ENCODE measurements around the gene THAP9.

The THAP9 gene

DNA sequence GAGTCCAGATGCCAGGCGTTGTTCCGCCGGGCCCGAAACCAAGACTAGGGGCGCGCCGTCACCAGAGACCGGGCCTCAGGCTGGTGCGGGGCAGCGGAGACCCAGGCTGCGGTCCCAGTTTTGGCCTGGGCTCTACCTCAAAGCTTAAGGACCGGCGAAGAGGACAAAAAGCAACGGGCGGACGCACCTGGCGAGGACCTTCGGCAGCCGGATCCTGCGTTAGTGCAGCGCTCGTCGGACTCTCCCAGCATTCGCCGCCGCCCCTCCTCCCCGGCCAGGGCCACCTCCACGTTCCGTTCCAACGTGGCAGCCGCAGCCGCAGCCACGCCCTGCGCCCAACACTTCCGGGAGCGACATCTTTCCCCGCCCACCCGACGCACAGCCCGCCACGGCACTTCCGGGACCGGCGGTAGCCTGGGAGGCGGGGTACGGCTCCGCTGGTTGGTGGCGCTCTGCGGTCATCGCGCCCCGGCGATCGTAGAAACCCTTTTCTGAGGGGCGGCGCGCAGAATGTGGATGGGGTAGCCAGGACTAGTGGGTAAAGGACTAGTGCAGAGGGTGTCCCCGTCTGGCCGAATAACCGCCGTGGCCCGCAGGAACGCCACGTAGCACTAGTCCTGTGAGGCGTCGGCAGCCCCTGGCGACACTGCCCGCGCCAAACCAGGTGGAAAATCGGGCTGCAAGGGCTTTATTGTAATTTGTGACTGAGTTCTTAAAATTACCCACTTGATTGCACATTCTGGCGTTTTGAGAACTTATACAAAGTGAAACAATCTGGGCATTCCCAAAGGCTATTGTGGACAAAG, 9.4 kb upstream of the THAP9 start, which contains the start of gene SEC31A (continued):
- TF ChIP-seq SCRT2 (tag by site-specific recombination; IDR thresholded peaks at IDR 0.05) (no peak), ZBTB8A (tag by site-specific recombination; IDR thresholded peaks at IDR 0.05) (peak; percentile 76), ZFP69B (tag by site-specific recombination; IDR thresholded peaks at IDR 0.05) (peak; percentile 36; the same call in 1 of the 2 replicates), ZNF24 (tag by site-specific recombination; IDR thresholded peaks at IDR 0.05) (no peak), MZF1 (tag by site-specific recombination; IDR thresholded peaks at IDR 0.05; ENCODE audit: borderline replicate concordance) (no peak), SCRT1 (tag by site-specific recombination; IDR thresholded peaks at IDR 0.05; ENCODE audit: borderline replicate concordance) (no peak), ZNF521 (tag by site-specific recombination; IDR thresholded peaks at IDR 0.05) (no peak), KLF10 (tag by site-specific recombination; IDR thresholded peaks at IDR 0.05) (peak; percentile 28; the same call in 1 of the 2 replicates), ZNF274 (IDR thresholded peaks at IDR 0.05; ENCODE audit: low read length) (no peak), ZNF274 (tag by site-specific recombination; IDR thresholded peaks at IDR 0.05; ENCODE audit: borderline replicate concordance) (no peak), ZNF211 (tag by site-specific recombination; IDR thresholded peaks at IDR 0.05; ENCODE audit: low read depth) (no peak), OVOL3 (tag by site-specific recombination; IDR thresholded peaks at IDR 0.05) (no peak), ZNF791 (tag by site-specific recombination; IDR thresholded peaks at IDR 0.05) (no peak), ZNF837 (tag by site-specific recombination; IDR thresholded peaks at IDR 0.05) (peak; percentile 86; the same call in 1 of the 2 replicates), PRDM1 (tag by site-specific recombination; IDR thresholded peaks at IDR 0.05) (0 out of 2 replicates have a peak, but pooled peaks have one; percentile 11), HOXA7 (CRISPR knock-in tag; IDR thresholded peaks at IDR 0.05; ENCODE audit: borderline replicate concordance) (no peak), ZNF169 (tag by site-specific recombination; IDR thresholded peaks at IDR 0.05) (no peak), ZNF776 (tag by site-specific recombination; IDR thresholded peaks at IDR 0.05; ENCODE audit: borderline replicate concordance) (no peak), ZBTB48 (tag by site-specific recombination; IDR thresholded peaks at IDR 0.05) (no peak), ZNF19 (tag by site-specific recombination; IDR thresholded peaks at IDR 0.05; ENCODE audit: low read depth) (no peak)
- TF ChIP-seq, protein P1, sequence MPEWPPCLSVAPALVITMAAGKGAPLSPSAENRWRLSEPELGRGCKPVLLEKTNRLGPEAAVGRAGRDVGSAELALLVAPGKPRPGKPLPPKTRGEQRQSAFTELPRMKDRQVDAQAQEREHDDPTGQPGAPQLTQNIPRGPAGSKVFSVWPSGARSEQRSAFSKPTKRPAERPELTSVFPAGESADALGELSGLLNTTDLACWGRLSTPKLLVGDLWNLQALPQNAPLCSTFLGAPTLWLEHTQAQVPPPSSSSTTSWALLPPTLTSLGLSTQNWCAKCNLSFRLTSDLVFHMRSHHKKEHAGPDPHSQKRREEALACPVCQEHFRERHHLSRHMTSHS (tag by site-specific recombination; IDR thresholded peaks at IDR 0.05): no peak
- TF ChIP-seq, protein P2, sequence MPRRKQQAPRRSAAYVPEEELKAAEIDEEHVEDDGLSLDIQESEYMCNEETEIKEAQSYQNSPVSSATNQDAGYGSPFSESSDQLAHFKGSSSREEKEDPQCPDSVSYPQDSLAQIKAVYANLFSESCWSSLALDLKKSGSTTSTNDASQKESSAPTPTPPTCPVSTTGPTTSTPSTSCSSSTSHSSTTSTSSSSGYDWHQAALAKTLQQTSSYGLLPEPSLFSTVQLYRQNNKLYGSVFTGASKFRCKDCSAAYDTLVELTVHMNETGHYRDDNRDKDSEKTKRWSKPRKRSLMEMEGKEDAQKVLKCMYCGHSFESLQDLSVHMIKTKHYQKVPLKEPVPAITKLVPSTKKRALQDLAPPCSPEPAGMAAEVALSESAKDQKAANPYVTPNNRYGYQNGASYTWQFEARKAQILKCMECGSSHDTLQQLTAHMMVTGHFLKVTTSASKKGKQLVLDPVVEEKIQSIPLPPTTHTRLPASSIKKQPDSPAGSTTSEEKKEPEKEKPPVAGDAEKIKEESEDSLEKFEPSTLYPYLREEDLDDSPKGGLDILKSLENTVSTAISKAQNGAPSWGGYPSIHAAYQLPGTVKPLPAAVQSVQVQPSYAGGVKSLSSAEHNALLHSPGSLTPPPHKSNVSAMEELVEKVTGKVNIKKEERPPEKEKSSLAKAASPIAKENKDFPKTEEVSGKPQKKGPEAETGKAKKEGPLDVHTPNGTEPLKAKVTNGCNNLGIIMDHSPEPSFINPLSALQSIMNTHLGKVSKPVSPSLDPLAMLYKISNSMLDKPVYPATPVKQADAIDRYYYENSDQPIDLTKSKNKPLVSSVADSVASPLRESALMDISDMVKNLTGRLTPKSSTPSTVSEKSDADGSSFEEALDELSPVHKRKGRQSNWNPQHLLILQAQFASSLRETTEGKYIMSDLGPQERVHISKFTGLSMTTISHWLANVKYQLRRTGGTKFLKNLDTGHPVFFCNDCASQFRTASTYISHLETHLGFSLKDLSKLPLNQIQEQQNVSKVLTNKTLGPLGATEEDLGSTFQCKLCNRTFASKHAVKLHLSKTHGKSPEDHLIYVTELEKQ (tag by site-specific recombination; IDR thresholded peaks at IDR 0.05; ENCODE audit: borderline replicate concordance): no peak
- TF ChIP-seq, protein P3, sequence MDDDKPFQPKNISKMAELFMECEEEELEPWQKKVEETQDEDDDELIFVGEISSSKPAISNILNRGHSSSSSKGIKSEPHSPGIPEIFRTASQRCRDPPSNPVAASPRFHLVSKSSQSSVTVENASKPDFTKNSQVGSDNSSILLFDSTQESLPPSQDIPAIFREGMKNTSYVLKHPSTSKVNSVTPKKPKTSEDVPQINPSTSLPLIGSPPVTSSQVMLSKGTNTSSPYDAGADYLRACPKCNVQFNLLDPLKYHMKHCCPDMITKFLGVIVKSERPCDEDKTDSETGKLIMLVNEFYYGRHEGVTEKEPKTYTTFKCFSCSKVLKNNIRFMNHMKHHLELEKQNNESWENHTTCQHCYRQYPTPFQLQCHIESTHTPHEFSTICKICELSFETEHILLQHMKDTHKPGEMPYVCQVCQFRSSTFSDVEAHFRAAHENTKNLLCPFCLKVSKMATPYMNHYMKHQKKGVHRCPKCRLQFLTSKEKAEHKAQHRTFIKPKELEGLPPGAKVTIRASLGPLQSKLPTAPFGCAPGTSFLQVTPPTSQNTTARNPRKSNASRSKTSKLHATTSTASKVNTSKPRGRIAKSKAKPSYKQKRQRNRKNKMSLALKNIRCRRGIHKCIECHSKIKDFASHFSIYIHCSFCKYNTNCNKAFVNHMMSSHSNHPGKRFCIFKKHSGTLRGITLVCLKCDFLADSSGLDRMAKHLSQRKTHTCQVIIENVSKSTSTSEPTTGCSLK (tag by site-specific recombination; IDR thresholded peaks at IDR 0.05): no peak
- TF ChIP-seq, protein P4, sequence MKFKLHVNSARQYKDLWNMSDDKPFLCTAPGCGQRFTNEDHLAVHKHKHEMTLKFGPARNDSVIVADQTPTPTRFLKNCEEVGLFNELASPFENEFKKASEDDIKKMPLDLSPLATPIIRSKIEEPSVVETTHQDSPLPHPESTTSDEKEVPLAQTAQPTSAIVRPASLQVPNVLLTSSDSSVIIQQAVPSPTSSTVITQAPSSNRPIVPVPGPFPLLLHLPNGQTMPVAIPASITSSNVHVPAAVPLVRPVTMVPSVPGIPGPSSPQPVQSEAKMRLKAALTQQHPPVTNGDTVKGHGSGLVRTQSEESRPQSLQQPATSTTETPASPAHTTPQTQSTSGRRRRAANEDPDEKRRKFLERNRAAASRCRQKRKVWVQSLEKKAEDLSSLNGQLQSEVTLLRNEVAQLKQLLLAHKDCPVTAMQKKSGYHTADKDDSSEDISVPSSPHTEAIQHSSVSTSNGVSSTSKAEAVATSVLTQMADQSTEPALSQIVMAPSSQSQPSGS (tag by site-specific recombination; IDR thresholded peaks at IDR 0.05; ENCODE audit: low read depth): no peak
- TF ChIP-seq, protein P5, sequence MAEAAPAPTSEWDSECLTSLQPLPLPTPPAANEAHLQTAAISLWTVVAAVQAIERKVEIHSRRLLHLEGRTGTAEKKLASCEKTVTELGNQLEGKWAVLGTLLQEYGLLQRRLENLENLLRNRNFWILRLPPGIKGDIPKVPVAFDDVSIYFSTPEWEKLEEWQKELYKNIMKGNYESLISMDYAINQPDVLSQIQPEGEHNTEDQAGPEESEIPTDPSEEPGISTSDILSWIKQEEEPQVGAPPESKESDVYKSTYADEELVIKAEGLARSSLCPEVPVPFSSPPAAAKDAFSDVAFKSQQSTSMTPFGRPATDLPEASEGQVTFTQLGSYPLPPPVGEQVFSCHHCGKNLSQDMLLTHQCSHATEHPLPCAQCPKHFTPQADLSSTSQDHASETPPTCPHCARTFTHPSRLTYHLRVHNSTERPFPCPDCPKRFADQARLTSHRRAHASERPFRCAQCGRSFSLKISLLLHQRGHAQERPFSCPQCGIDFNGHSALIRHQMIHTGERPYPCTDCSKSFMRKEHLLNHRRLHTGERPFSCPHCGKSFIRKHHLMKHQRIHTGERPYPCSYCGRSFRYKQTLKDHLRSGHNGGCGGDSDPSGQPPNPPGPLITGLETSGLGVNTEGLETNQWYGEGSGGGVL (tag by site-specific recombination; IDR thresholded peaks at IDR 0.05): no peak
- TF ChIP-seq, protein P6, sequence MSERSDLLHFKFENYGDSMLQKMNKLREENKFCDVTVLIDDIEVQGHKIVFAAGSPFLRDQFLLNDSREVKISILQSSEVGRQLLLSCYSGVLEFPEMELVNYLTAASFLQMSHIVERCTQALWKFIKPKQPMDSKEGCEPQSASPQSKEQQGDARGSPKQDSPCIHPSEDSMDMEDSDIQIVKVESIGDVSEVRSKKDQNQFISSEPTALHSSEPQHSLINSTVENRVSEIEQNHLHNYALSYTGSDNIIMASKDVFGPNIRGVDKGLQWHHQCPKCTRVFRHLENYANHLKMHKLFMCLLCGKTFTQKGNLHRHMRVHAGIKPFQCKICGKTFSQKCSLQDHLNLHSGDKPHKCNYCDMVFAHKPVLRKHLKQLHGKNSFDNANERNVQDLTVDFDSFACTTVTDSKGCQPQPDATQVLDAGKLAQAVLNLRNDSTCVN (tag by site-specific recombination; optimal IDR thresholded peaks at IDR 0.05): peak; percentile 84
- TF ChIP-seq, protein P7, sequence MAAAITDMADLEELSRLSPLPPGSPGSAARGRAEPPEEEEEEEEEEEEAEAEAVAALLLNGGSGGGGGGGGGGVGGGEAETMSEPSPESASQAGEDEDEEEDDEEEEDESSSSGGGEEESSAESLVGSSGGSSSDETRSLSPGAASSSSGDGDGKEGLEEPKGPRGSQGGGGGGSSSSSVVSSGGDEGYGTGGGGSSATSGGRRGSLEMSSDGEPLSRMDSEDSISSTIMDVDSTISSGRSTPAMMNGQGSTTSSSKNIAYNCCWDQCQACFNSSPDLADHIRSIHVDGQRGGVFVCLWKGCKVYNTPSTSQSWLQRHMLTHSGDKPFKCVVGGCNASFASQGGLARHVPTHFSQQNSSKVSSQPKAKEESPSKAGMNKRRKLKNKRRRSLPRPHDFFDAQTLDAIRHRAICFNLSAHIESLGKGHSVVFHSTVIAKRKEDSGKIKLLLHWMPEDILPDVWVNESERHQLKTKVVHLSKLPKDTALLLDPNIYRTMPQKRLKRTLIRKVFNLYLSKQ (tag by site-specific recombination; IDR thresholded peaks at IDR 0.05; ENCODE audit: borderline replicate concordance): no peak
